GM23338 (cell line): ENCODE results near the gene GZMB. TPM values are rescaled to one million over a fixed set of nuclear protein-coding genes. Genes with fewer than 3 reads are reported as not detected.

Source experiments
- ATAC-seq: fragments of 200-7000 bp; cut with Tn5 transposase; 3 replicates; pipeline ENCODE4 v1.9.1; 2020
- DNase-seq: peaks from one replicate; pipeline ENCODE4 v3.0.0-alpha.2; 2015; ENCODE audit warnings: low spot score
- H2AFZ ChIP-seq: fragments of 200-600 bp; sonication (generic); 2 replicates; pipeline ENCODE4 v1.8.0; 2016; ENCODE audit warnings: antibody characterized with exemption, mild to moderate bottlenecking, moderate library complexity
- H3F3A ChIP-seq: fragments of 200-600 bp; sonication (generic); replicated peaks from 2 replicates; pipeline ENCODE4 v1.8.0; 2017; ENCODE audit warnings: antibody characterized with exemption, mixed run types, low read depth
- H3K27ac ChIP-seq: fragments of 200-600 bp; sonication (generic); 2 replicates; pipeline ENCODE4 v1.6.1; 2016; ENCODE audit warnings: low read depth
- H3K27me3 ChIP-seq: fragments of 200-600 bp; sonication (generic); 2 replicates; pipeline ENCODE4 v1.8.0; 2016; ENCODE audit warnings: mild to moderate bottlenecking, mixed run types, moderate library complexity; ENCODE audit not compliant: insufficient read depth
- H3K36me3 ChIP-seq: fragments of 200-600 bp; sonication (generic); 2 replicates; pipeline ENCODE4 v1.8.0; 2016; ENCODE audit warnings: mild to moderate bottlenecking; ENCODE audit not compliant: insufficient read depth
- H3K4me1 ChIP-seq: fragments of 200-600 bp; sonication (generic); 2 replicates; pipeline ENCODE4 v1.8.0; 2016; ENCODE audit warnings: mild to moderate bottlenecking, moderate library complexity; ENCODE audit not compliant: insufficient read depth
- H3K4me2 ChIP-seq: fragments of 200-600 bp; sonication (generic); 2 replicates; pipeline ENCODE4 v1.7.1; 2017; ENCODE audit warnings: mixed run types
- H3K4me3 ChIP-seq: fragments of 200-600 bp; sonication (generic); 2 replicates; pipeline ENCODE4 v1.6.1; 2016; ENCODE audit warnings: mixed run types
- H3K79me2 ChIP-seq: fragments of 200-600 bp; sonication (generic); replicated peaks from 2 replicates; pipeline ENCODE4 v1.8.0; 2017; ENCODE audit warnings: mild to moderate bottlenecking; ENCODE audit not compliant: insufficient read depth
- H3K9me2 ChIP-seq: fragments of 200-600 bp; sonication (generic); 2 replicates; pipeline ENCODE4 v1.8.0; 2017; ENCODE audit not compliant: insufficient read depth
- H4K20me1 ChIP-seq: fragments of 200-600 bp; sonication (generic); replicated peaks from 2 replicates; pipeline ENCODE4 v1.8.0; 2017; ENCODE audit warnings: mild to moderate bottlenecking; ENCODE audit not compliant: insufficient read depth
- H3K27ac Mint-ChIP-seq: 2 replicates; pipeline ENCODE4 v1.8.0; 2020; ENCODE audit warnings: inconsistent platforms, mild to moderate bottlenecking, moderate library complexity, mixed read lengths
- H3K27me3 Mint-ChIP-seq: 3 replicates; pipeline ENCODE4 v1.8.0; 2022; ENCODE audit warnings: low read depth, mild to moderate bottlenecking, moderate library complexity, mixed read lengths, inconsistent platforms; ENCODE audit not compliant: insufficient read depth, poor library complexity
- H3K36me3 Mint-ChIP-seq: 3 replicates; pipeline ENCODE4 v1.8.0; 2021; ENCODE audit warnings: low read depth, mild to moderate bottlenecking, inconsistent platforms, moderate library complexity, mixed read lengths
- H3K4me1 Mint-ChIP-seq: 3 replicates; pipeline ENCODE4 v1.8.0; 2020; ENCODE audit warnings: mild to moderate bottlenecking, inconsistent platforms, mixed read lengths
- H3K4me3 Mint-ChIP-seq: 3 replicates; pipeline ENCODE4 v1.8.0; 2021; ENCODE audit warnings: moderate library complexity, mild to moderate bottlenecking, inconsistent platforms, mixed read lengths
- H3K9me3 Mint-ChIP-seq: 3 replicates; pipeline ENCODE4 v1.8.0; 2020; ENCODE audit warnings: moderate library complexity, mild to moderate bottlenecking, inconsistent platforms, mixed read lengths
- CREB1 ChIP-seq: fragments of 250-450 bp; sonication (Bioruptor Pico); IDR thresholded peaks from 2 replicates; pipeline ENCODE4 v1.5.0; 2020; ENCODE audit warnings: low read depth, mild to moderate bottlenecking, moderate library complexity
- ETS1 ChIP-seq: IDR thresholded peaks from 2 replicates; pipeline ENCODE4 v1.6.1; 2016; ENCODE audit warnings: antibody characterized with exemption
- EZH2 ChIP-seq: fragments of 200-600 bp; sonication (generic); IDR thresholded peaks from one replicate; pipeline ENCODE4 v1.8.0; 2017; ENCODE audit warnings: antibody characterized with exemption, mild to moderate bottlenecking, low read depth; ENCODE audit not compliant: unreplicated experiment
- JUNB ChIP-seq: IDR thresholded peaks from one replicate; pipeline ENCODE4 v1.6.1; 2016; ENCODE audit warnings: antibody characterized with exemption; ENCODE audit not compliant: unreplicated experiment
- NANOG ChIP-seq: IDR thresholded peaks from 2 replicates; pipeline ENCODE4 v1.6.1; 2016; ENCODE audit warnings: antibody characterized with exemption, borderline replicate concordance
- ZNF114 ChIP-seq: fragments of 250-450 bp; sonication (Bioruptor Pico); IDR thresholded peaks from 2 replicates; pipeline ENCODE4 v1.5.0; 2020; ENCODE audit warnings: mild to moderate bottlenecking, moderate library complexity
- ZNF331 ChIP-seq: fragments of 250-450 bp; sonication (Bioruptor Pico); IDR thresholded peaks from 2 replicates; pipeline ENCODE4 v1.5.0; 2020; ENCODE audit warnings: low read depth, mild to moderate bottlenecking, moderate library complexity
- polyA plus RNA-seq: library from polyadenylated mRNA; unstranded; fragments of >200 nt; fragmentation: Nextera tagmentation; extraction: Ambion mirVana; gene quantifications from 2 replicates; pipeline ENCODE4 v1.2.1, GENCODE V29; 2016
- total RNA-seq: library from RNA; depleted of rRNA; stranded (reverse); fragments of >200 nt; shearing (Covaris generic); gene quantifications from 2 replicates; pipeline ENCODE4 v1.2.3, GENCODE V29; 2014
- TF ChIP-seq, protein P1 (sequence below): IDR thresholded peaks from one replicate; pipeline ENCODE4 v1.6.1; 2018; ENCODE audit warnings: antibody characterized with exemption; ENCODE audit not compliant: unreplicated experiment

Gene GZMB
- total and polyA plus RNA-seq, 2 experiments from 2014 or later: not detected

GRCh38 chr14:24639270-24639669 is 5.3 kb upstream of the GZMB start:
- ATAC-seq (no peak), DNase-seq (no peak)
- no peaks in the 10 kb centered on the region for H3K36me3 Mint-ChIP-seq
- H3K27me3 ChIP-seq: no peaks in the 10 kb centered on the region
- no peaks in the 10 kb centered on the region for H3F3A ChIP-seq
- no peak overlapping the region for H3K27ac Mint-ChIP-seq
- no peaks in the 10 kb centered on the region for H4K20me1 ChIP-seq
- no peaks in the 10 kb centered on the region for H3K9me2 ChIP-seq
- H3K4me3 ChIP-seq: no peak overlapping the region
- H3K27ac ChIP-seq: no peak overlapping the region
- no peak for TF ChIP-seq CREB1 (CRISPR knock-in tag)
- TF ChIP-seq, protein P1, sequence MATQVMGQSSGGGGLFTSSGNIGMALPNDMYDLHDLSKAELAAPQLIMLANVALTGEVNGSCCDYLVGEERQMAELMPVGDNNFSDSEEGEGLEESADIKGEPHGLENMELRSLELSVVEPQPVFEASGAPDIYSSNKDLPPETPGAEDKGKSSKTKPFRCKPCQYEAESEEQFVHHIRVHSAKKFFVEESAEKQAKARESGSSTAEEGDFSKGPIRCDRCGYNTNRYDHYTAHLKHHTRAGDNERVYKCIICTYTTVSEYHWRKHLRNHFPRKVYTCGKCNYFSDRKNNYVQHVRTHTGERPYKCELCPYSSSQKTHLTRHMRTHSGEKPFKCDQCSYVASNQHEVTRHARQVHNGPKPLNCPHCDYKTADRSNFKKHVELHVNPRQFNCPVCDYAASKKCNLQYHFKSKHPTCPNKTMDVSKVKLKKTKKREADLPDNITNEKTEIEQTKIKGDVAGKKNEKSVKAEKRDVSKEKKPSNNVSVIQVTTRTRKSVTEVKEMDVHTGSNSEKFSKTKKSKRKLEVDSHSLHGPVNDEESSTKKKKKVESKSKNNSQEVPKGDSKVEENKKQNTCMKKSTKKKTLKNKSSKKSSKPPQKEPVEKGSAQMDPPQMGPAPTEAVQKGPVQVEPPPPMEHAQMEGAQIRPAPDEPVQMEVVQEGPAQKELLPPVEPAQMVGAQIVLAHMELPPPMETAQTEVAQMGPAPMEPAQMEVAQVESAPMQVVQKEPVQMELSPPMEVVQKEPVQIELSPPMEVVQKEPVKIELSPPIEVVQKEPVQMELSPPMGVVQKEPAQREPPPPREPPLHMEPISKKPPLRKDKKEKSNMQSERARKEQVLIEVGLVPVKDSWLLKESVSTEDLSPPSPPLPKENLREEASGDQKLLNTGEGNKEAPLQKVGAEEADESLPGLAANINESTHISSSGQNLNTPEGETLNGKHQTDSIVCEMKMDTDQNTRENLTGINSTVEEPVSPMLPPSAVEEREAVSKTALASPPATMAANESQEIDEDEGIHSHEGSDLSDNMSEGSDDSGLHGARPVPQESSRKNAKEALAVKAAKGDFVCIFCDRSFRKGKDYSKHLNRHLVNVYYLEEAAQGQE: no peak
- TF ChIP-seq ZNF114 (CRISPR knock-in tag): no peak
- H2AFZ ChIP-seq: no peak overlapping the region
- H3K27me3 Mint-ChIP-seq: peaks cover 2% of the 10 kb centered on the region
- H3K79me2 ChIP-seq: no peaks in the 10 kb centered on the region
- no peaks in the 10 kb centered on the region for H3K9me3 Mint-ChIP-seq
- H3K4me1 Mint-ChIP-seq: no peaks in the 10 kb centered on the region
- H3K4me1 ChIP-seq: no peaks in the 10 kb centered on the region
- H3K4me2 ChIP-seq: no peak overlapping the region
- H3K4me3 Mint-ChIP-seq: no peak overlapping the region
- no peaks in the 10 kb centered on the region for H3K36me3 ChIP-seq

DNA sequence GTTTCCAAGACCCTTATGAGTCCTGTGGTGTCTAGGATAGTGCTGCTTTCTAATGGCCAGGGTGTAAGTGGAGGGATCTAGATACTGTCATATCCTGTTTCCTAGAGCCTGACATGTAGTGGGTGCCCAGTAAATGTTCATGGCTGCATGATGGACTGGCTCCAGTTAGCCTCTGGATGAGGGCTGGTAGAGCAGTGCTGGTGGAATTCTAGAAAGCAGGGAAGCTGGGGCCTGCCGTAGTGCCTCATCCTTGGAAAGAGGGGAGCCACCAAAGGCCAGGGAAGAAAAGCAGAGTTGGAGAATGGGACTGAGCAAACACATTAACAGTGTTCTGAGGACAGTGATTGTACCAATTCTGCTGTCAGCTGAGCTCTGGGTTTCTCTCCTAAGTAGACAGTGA is 637 bp downstream of the GZMB start:
- no peaks in the 10 kb centered on the region for H3K4me1 ChIP-seq
- ATAC-seq: no peak
- H3K36me3 ChIP-seq: no peaks in the 10 kb centered on the region
- no peak overlapping the region for H3K4me2 ChIP-seq
- H3K27ac Mint-ChIP-seq: no peak overlapping the region
- H3K27ac ChIP-seq: no peak overlapping the region
- no peak overlapping the region for H3K4me3 Mint-ChIP-seq
- no peaks in the 10 kb centered on the region for H3K79me2 ChIP-seq
- no peaks in the 10 kb centered on the region for H3K27me3 Mint-ChIP-seq
- H3K36me3 Mint-ChIP-seq: no peaks in the 10 kb centered on the region; the same call in 2 of the 3 replicates
- H3K27me3 ChIP-seq: no peaks in the 10 kb centered on the region
- no peaks in the 10 kb centered on the region for H3F3A ChIP-seq
- DNase-seq: no peak
- H3K4me1 Mint-ChIP-seq: no peaks in the 10 kb centered on the region
- no peak overlapping the region for H3K4me3 ChIP-seq
- H2AFZ ChIP-seq: no peak overlapping the region
- H3K9me2 ChIP-seq: no peaks in the 10 kb centered on the region
- peaks cover 3% of the 10 kb centered on the region; the same call in 1 of the 3 replicates for H3K9me3 Mint-ChIP-seq
- H4K20me1 ChIP-seq: no peaks in the 10 kb centered on the region
- TF ChIP-seq, protein P1: no peak
- TF ChIP-seq JUNB: no peak
- TF ChIP-seq EZH2: no peak
- no peak for TF ChIP-seq ETS1
- TF ChIP-seq ZNF331 (CRISPR knock-in tag): no peak
- TF ChIP-seq NANOG: no peak
- TF ChIP-seq CREB1 (CRISPR knock-in tag): no peak
